Liver (tissue), 9 donors: ENCODE results near the gene CCDC112. TPM values are rescaled to one million over a fixed set of nuclear protein-coding genes. Genes with fewer than 3 reads are reported as not detected.

Source experiments
- DNase-seq: peaks from one replicate; pipeline ENCODE4 v3.0.0-alpha.2; 2017; ENCODE audit warnings: low spot score
- H3K27ac ChIP-seq, 2 donors: one replicate each; pipeline ENCODE4 v1.7.0; 2013; ENCODE audit warnings: inconsistent platforms in 2 of 2, low read length in 2 of 2, control low read depth in 1 of 2, low read depth in 1 of 2, mild to moderate bottlenecking in 1 of 2
- H3K27me3 ChIP-seq, 4 donors: one replicate each; pipeline versions ENCODE4 v1.6.1 to v1.7.0; 2013; ENCODE audit warnings: low read length in 3 of 4, inconsistent platforms in 1 of 4, mild to moderate bottlenecking in 1 of 4, moderate library complexity in 1 of 4; ENCODE audit not compliant: control insufficient read depth in 4 of 4, insufficient read depth in 4 of 4
- H3K36me3 ChIP-seq, 4 donors: one replicate each; pipeline versions ENCODE4 v1.6.1 to v1.7.0; 2013; ENCODE audit warnings: low read length in 3 of 4, mild to moderate bottlenecking in 3 of 4, low read depth in 1 of 4, moderate library complexity in 1 of 4; ENCODE audit not compliant: control insufficient read depth in 4 of 4, insufficient read depth in 3 of 4
- H3K4me1 ChIP-seq, 4 donors: one replicate each; pipeline versions ENCODE4 v1.6.1 to v1.7.0; 2013; ENCODE audit warnings: low read length in 3 of 4, mild to moderate bottlenecking in 3 of 4, moderate library complexity in 1 of 4; ENCODE audit not compliant: control insufficient read depth in 4 of 4, insufficient read depth in 4 of 4
- H3K4me3 ChIP-seq, 3 donors: one replicate each; pipeline versions ENCODE4 v1.6.1 to v1.7.0; 2013; ENCODE audit warnings: low read length in 3 of 3, control low read depth in 1 of 3, low read depth in 1 of 3, mild to moderate bottlenecking in 1 of 3
- H3K9ac ChIP-seq, 2 donors: one replicate each; pipeline ENCODE4 v1.7.0; 2013; ENCODE audit warnings: low read length in 2 of 2, mild to moderate bottlenecking in 2 of 2, moderate library complexity in 2 of 2, control low read depth in 1 of 2, low read depth in 1 of 2
- H3K9me3 ChIP-seq, 4 donors: one replicate each; pipeline versions ENCODE4 v1.6.1 to v1.7.0; 2013; ENCODE audit warnings: low read length in 3 of 4; ENCODE audit not compliant: control insufficient read depth in 4 of 4
- ATF3 ChIP-seq: IDR thresholded peaks from 2 replicates; pipeline ENCODE4 v1.6.1; 2016; ENCODE audit warnings: antibody characterized with exemption
- CTCF ChIP-seq: fragments of 150-350 bp; IDR thresholded peaks from 2 replicates; pipeline ENCODE4 v1.5.1; 2017; ENCODE audit warnings: improper control_type of control experiment, low read depth, low read length; ENCODE audit not compliant: missing input control
- FOXA1 ChIP-seq: IDR thresholded peaks from 2 replicates; pipeline ENCODE4 v1.6.1; 2016; ENCODE audit warnings: antibody characterized with exemption
- HNF4A ChIP-seq, 2 donors: conservative IDR thresholded peaks; 2 replicates each; pipeline ENCODE4 v1.6.1; 2016; ENCODE audit warnings: antibody characterized with exemption in 2 of 2, mild to moderate bottlenecking in 2 of 2
- HNF4G ChIP-seq: IDR thresholded peaks from 2 replicates; pipeline ENCODE4 v1.6.1; 2016; ENCODE audit warnings: antibody characterized with exemption
- JUND ChIP-seq, 2 donors: IDR thresholded peaks; 2 replicates each; pipeline ENCODE4 v1.6.1; 2016; ENCODE audit warnings: antibody characterized with exemption in 2 of 2
- MAX ChIP-seq: IDR thresholded peaks from 2 replicates; pipeline ENCODE4 v1.6.1; 2016; ENCODE audit warnings: antibody characterized with exemption
- NR2F2 ChIP-seq: IDR thresholded peaks from 2 replicates; pipeline ENCODE4 v1.6.1; 2016; ENCODE audit warnings: antibody characterized with exemption
- RAD21 ChIP-seq, 2 donors: IDR thresholded peaks; 2 replicates each; pipeline ENCODE4 v1.6.1; 2016; ENCODE audit warnings: antibody characterized with exemption in 2 of 2, mild to moderate bottlenecking in 2 of 2
- REST ChIP-seq: IDR thresholded peaks from 2 replicates; pipeline ENCODE4 v1.6.1; 2016; ENCODE audit warnings: antibody characterized with exemption, mild to moderate bottlenecking
- RXRA ChIP-seq, 2 donors: IDR thresholded peaks; 2 replicates each; pipeline ENCODE4 v1.6.1; 2017 to 2018; ENCODE audit warnings: antibody characterized with exemption in 2 of 2, mild to moderate bottlenecking in 1 of 2
- SP1 ChIP-seq: IDR thresholded peaks from 2 replicates; pipeline ENCODE4 v1.6.1; 2018; ENCODE audit warnings: antibody characterized with exemption, mild to moderate bottlenecking
- YY1 ChIP-seq: IDR thresholded peaks from 2 replicates; pipeline ENCODE4 v1.6.1; 2016; ENCODE audit warnings: antibody characterized with exemption, mild to moderate bottlenecking
- ZBTB33 ChIP-seq: IDR thresholded peaks from 2 replicates; pipeline ENCODE4 v1.6.1; 2016; ENCODE audit warnings: antibody characterized with exemption
- WGBS: extraction: QIAGEN DNeasy Blood & Tissue Kit; methylation state at CpG from one replicate; pipeline ENCODE4 v1.1.7; 2013; 5-methylcytosine and 5-hydroxymethylcytosine counted together
- polyA plus RNA-seq, 2 donors: library from polyadenylated mRNA; stranded (reverse) in 1 of 2; unstranded in 1 of 2; fragments of 200-250 nt in 1 of 2; fragments of >200 nt in 1 of 2; fragmentation: Nextera tagmentation in 1 of 2; extraction: Ambion mirVana in 1 of 2; gene quantifications; one replicate each; pipeline versions ENCODE4 v1.2.1 to v1.2.3, GENCODE V29; 2013 to 2015
- total RNA-seq, 2 donors: library from RNA; depleted of rRNA; stranded (reverse); fragments of >200 nt; gene quantifications; one replicate each; pipeline ENCODE4 v1.2.3, GENCODE V29; 2014
- donor health status: healthy.
- donor health status: healthy.
- donor health status: healthy.
- donor health status: healthy.
- donor health status: healthy.

The CCDC112 gene
- total and polyA plus RNA-seq, 4 donors = 0.75 to 1.6 (median 1.1) TPM

GRCh38 chr5:115267617-115268016 lies 28.8 kb downstream of the CCDC112 start:
- Histone ChIP-seq H3K4me3 (no peak overlapping the region), H3K4me1 (peaks cover 0 to 6% (median 0%) of the 10 kb centered on the region in 4 donors), H3K9me3 (peaks cover 0 to 2% (median 0%) of the 10 kb centered on the region in 4 donors), H3K36me3 (no peaks in the 10 kb centered on the region), H3K27me3 (no peaks in the 10 kb centered on the region), H3K27ac (no peak overlapping the region), H3K9ac (no peak overlapping the region)
- no peak for TF ChIP-seq ATF3
- no peak for TF ChIP-seq RAD21 (IDR thresholded peaks at IDR 0.05)
- TF ChIP-seq HNF4A (conservative IDR thresholded peaks at IDR 0.05) = no peak
- no peak for DNase-seq

- no peaks in the 10 kb centered on the region for H3K27me3 ChIP-seq
- peaks cover 0 to 2% (median 0%) of the 10 kb centered on the region in 4 donors for H3K9me3 ChIP-seq
- peaks cover 4 to 23% (median 15%) of the 10 kb centered on the region in 4 donors for H3K4me1 ChIP-seq
- H3K4me3 ChIP-seq = no peak overlapping the region
- no peaks in the 10 kb centered on the region for H3K36me3 ChIP-seq
- TF ChIP-seq REST (no peak), CTCF (no peak)
- DNase-seq = no peak
- WGBS = 97% methylated on average over 13 of the region's 13 CpGs
- H3K9ac ChIP-seq = no peak overlapping the region
- no peak overlapping the region for H3K27ac ChIP-seq
Measured at GRCh38 chr5:115265220-115265619, 31.2 kb downstream of the CCDC112 start.

GRCh38 chr5:115264786-115265185 lies 31.7 kb downstream of the CCDC112 start:
- Histone ChIP-seq H3K9me3 (peaks cover 0 to 2% (median 0%) of the 10 kb centered on the region in 4 donors), H3K27ac (no peak overlapping the region), H3K27me3 (no peaks in the 10 kb centered on the region), H3K4me1 (peaks cover 4 to 27% (median 15%) of the 10 kb centered on the region in 4 donors), H3K9ac (no peak overlapping the region), H3K36me3 (no peaks in the 10 kb centered on the region), H3K4me3 (no peak overlapping the region)
- 96% methylated on average over 13 of the region's 13 CpGs for WGBS
- TF ChIP-seq CTCF (no peak), YY1 (no peak), NR2F2 (no peak), RAD21 (IDR thresholded peaks at IDR 0.05) (no peak), ZBTB33 (no peak), JUND (IDR thresholded peaks at IDR 0.05) (no peak), FOXA1 (no peak), REST (no peak), RXRA (IDR thresholded peaks at IDR 0.05) (no peak), HNF4G (no peak), MAX (no peak), SP1 (no peak)
- no peak for DNase-seq
